Kidney (tissue), 14 donors: Measurements from ENCODE around the gene TM9SF4. TPM values are rescaled to one million over a fixed set of nuclear protein-coding genes. Genes with fewer than 3 reads are reported as not detected.

Experiments used
- DNase-seq, 5 donors: peaks; one replicate each; pipeline ENCODE4 v3.0.0-alpha.2; 2013 to 2020
- FAIRE-seq: peaks from 2 replicates; lab custom pipeline; 2012; peaks lifted over from hg19 to GRCh38; lab: Jason Lieb, UNC
- H3K27ac ChIP-seq, 2 donors: one replicate each; pipeline ENCODE4 v1.7.0; 2013; ENCODE audit warnings: low read depth in 2 of 2, low read length in 2 of 2, inconsistent platforms in 1 of 2
- H3K27me3 ChIP-seq: one replicate; pipeline ENCODE4 v1.7.1; 2013; ENCODE audit warnings: low read length, inconsistent platforms; ENCODE audit not compliant: control insufficient read depth, insufficient read depth
- H3K36me3 ChIP-seq, 3 donors: one replicate each; pipeline versions ENCODE4 v1.7.0 to v1.7.1; 2013; ENCODE audit warnings: low read length in 3 of 3, control low read depth in 1 of 3, inconsistent platforms in 1 of 3; ENCODE audit not compliant: insufficient read depth in 3 of 3, control insufficient read depth in 2 of 3
- H3K4me1 ChIP-seq, 3 donors: one replicate each; pipeline versions ENCODE4 v1.7.0 to v1.7.1; 2013; ENCODE audit warnings: low read length in 3 of 3, inconsistent platforms in 1 of 3, low read depth in 1 of 3; ENCODE audit not compliant: control insufficient read depth in 2 of 3, insufficient read depth in 2 of 3
- H3K4me3 ChIP-seq, 3 donors: one replicate each; pipeline versions ENCODE4 v1.7.0 to v1.8.1; 2013; ENCODE audit warnings: low read length in 3 of 3, control low read depth in 1 of 3, inconsistent platforms in 1 of 3
- H3K9ac ChIP-seq, 3 donors: one replicate each; pipeline versions ENCODE4 v1.7.0 to v1.7.1; 2013; ENCODE audit warnings: low read length in 3 of 3, control low read depth in 1 of 3, inconsistent platforms in 1 of 3
- H3K9me3 ChIP-seq, 3 donors: one replicate each; pipeline versions ENCODE4 v1.7.0 to v1.7.1; 2013; ENCODE audit warnings: low read length in 3 of 3, control low read depth in 1 of 3, inconsistent platforms in 1 of 3; ENCODE audit not compliant: control insufficient read depth in 2 of 3, insufficient read depth in 1 of 3
- intact Hi-C: fragments of 100-400 bp; cut with DNase I; formaldehyde crosslinking; loops from one replicate; pipeline ENCODE4 v1.11.1; 2022
- polyA plus RNA-seq: library from polyadenylated mRNA; stranded (reverse); fragments of 350-450 nt; fragmentation: Illumina TruSeq; extraction: RNeasy Lipid Tissue Mini Kit (QIAGEN cat#74804); gene quantifications from one replicate; pipeline ENCODE4 v1.2.3, GENCODE V29; 2014; ENCODE audit warnings: low read depth, low replicate concordance; ENCODE audit not compliant: insufficient read depth
- total RNA-seq: library from RNA; stranded (reverse); fragmentation: NEBNext Ultra II Directional; extraction: Animal tissue kit (Norgen Biotek cat#: 25700); gene quantifications from one replicate; pipeline ENCODE4 v1.2.1, GENCODE V29; 2021
- TF ChIP-seq, protein P1 (sequence below): IDR thresholded peaks from 3 replicates; pipeline ENCODE4 v1.5.1; 2012; ENCODE audit warnings: mild to moderate bottlenecking, moderate library complexity, borderline replicate concordance; ENCODE audit not compliant: insufficient read depth; ENCODE audit errors: extremely low read depth
- donor health status: control.
- donor health status: control.
- donor health status: control.
- donor health status: control.
- donor health status: control.
- donor health status: DM: yes; HTN: yes; CAD: no.
- donor health status: Normal renal cell carcinoma (clear cell type).

The TM9SF4 gene
- total and polyA plus RNA-seq, 2 donors from 2014 or later = 26.3 to 52.0 TPM

DNA sequence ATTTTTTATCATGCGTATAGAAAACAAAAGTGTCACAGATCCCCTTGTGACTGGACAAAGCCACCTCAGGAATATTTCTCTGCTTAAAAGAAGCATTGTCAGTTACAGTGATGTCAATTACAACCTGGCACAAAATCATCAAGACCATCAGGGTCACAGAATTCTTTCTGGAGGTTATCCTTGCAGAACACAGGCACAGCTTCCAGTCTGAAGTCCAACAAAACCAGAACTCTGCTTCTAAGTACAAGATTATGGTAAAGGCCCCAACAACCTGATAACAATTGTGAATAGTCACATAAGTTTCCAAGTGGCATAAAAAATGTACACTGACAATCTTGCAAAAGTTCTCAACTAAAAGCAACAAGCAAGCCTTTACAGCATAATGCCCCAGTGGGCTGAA is 77.0 kb downstream of the TM9SF4 start:
- FAIRE-seq = no peak
- TF ChIP-seq, protein P1, sequence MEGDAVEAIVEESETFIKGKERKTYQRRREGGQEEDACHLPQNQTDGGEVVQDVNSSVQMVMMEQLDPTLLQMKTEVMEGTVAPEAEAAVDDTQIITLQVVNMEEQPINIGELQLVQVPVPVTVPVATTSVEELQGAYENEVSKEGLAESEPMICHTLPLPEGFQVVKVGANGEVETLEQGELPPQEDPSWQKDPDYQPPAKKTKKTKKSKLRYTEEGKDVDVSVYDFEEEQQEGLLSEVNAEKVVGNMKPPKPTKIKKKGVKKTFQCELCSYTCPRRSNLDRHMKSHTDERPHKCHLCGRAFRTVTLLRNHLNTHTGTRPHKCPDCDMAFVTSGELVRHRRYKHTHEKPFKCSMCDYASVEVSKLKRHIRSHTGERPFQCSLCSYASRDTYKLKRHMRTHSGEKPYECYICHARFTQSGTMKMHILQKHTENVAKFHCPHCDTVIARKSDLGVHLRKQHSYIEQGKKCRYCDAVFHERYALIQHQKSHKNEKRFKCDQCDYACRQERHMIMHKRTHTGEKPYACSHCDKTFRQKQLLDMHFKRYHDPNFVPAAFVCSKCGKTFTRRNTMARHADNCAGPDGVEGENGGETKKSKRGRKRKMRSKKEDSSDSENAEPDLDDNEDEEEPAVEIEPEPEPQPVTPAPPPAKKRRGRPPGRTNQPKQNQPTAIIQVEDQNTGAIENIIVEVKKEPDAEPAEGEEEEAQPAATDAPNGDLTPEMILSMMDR = no peak
- Histone ChIP-seq H3K9ac (no peak overlapping the region), H3K36me3 (no peaks in the 10 kb centered on the region), H3K4me1 (peaks cover 0 to 32% (median 24%) of the 10 kb centered on the region in 3 donors), H3K4me3 (no peak overlapping the region), H3K27me3 (no peaks in the 10 kb centered on the region), H3K27ac (peak overlapping the region in 1 of 2 donors; percentile 35), H3K9me3 (no peaks in the 10 kb centered on the region)
- intact Hi-C loops = no loop called here
- no peak for DNase-seq

DNA sequence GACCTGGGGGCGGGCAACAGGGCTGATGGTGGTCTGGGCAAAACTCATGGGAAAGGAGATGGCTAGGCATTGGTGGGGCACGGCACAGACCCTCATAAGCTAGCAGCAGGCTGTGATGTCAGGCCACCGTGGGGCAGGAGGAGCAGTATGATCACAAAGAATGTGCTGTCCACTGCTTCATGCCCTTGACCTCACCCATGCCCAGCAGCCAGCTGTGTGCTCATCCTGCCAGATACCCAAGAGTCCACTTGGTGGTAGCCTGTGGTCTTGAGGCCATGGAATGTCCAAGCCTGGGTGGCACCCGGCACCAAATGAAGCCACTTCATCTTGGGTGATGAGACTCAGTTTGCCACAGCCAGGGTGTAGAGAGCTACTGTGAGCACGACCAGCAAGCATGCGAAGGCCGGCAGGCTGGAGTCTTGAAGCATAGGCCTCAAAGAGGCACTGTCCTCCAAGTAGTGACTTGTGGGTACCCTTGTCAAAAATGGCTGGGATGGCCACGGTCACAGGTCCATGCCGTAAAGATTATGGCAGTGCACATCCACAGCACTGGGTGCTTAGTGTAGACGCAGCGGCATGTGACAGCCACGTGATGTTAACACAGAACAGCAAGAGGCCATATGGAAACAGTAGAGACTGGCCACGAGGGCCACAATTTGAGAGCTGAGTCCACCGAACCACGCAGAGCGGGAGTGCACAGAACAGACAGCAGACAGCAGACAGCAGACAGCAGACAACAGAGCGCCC is 79.0 kb downstream of the TM9SF4 start:
- TF ChIP-seq, protein P1 = no peak
- H3K36me3 ChIP-seq = no peaks in the 10 kb centered on the region
- H3K27me3 ChIP-seq = no peaks in the 10 kb centered on the region
- DNase-seq (no peak), FAIRE-seq (no peak)
- H3K4me3 ChIP-seq = no peak overlapping the region
- H3K27ac ChIP-seq = no peak overlapping the region
- intact Hi-C loops = no loop called here
- peaks cover 0 to 30% (median 16%) of the 10 kb centered on the region in 3 donors for H3K4me1 ChIP-seq
- H3K9me3 ChIP-seq = no peaks in the 10 kb centered on the region
- peak overlapping the region in 1 of 3 donors; percentile 87 for H3K9ac ChIP-seq

DNA sequence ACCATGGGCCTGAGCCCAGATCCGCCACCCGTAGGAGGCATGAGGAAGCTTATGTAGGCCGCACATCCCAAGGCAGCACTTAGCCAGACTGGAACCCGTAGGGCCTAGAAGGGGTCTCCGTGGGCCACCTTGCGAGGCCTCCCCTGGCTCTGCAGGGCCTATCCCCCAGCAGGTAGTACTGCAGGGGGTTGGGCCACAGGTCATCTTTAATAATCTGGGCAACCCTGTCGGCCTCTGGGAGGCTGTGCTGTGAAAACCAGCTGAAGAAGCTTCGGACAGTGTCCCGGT is 79.6 kb downstream of the TM9SF4 start:
- Histone ChIP-seq H3K4me1 (peaks cover 0 to 27% (median 16%) of the 10 kb centered on the region in 3 donors), H3K27ac (peak overlapping the region in 1 of 2 donors; percentile 42), H3K9ac (peak overlapping the region in 2 of 3 donors; percentile 30 to 87), H3K4me3 (peak overlapping the region in 2 of 3 donors; percentile 63 to 71), H3K9me3 (no peaks in the 10 kb centered on the region), H3K36me3 (peaks cover 0 to under 1% (median 0%) of the 10 kb centered on the region in 3 donors), H3K27me3 (no peaks in the 10 kb centered on the region)
- intact Hi-C loops = no loop called here
- FAIRE-seq = no peak
- DNase-seq = no peak
- TF ChIP-seq, protein P1 = no peak
